NCI-H2196 (cell line): ENCODE data around the gene CAB39L.
"Not testable (repeated sequence)": the region's sequence is repeated elsewhere in the genome, so short reads cannot be mapped to it uniquely, and the experiment has no call there.

Source experiments
- DNase-seq: peaks from one replicate; lab custom pipeline; 2025; ENCODE audit not compliant: unreplicated experiment; lab: John Stamatoyannopoulos, UW

CAB39L gene

GRCh38 chr13:49348751-49349150, 95.1 kb downstream of the CAB39L start:
- no peak for DNase-seq

GRCh38 chr13:49347650-49348385, 96.0 kb downstream of the CAB39L start:
- DNase-seq = no peak

GRCh38 chr13:49346460-49346859, 97.4 kb downstream of the CAB39L start:
- DNase-seq = no peak

DNA sequence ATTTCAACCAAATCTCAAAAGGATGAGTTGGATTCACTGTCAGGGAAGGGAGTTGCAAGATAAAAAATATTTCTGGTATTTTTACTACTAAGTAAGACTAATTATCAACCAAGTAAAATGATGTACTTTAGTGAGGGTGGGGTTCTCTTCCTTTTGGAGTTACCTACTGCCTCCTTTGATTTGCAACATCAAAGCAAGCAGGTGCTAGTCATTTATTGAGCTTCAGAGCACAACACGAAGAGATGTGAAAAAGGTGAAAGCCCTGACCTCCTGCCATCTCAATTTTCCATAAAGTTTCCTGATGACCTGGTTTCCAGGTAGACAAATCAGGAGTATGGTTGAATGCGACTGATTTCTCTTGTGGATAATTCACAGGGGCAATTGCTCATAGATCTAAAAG, 100.1 kb downstream of the CAB39L start:
- DNase-seq = no peak

- no peak for DNase-seq
Observed at GRCh38 chr13:49343255-49343654, 100.6 kb downstream of the CAB39L start.

GRCh38 chr13:49342454-49342853, 101.4 kb downstream of the CAB39L start:
- DNase-seq = no peak

GRCh38 chr13:49341941-49342340, 101.9 kb downstream of the CAB39L start:
- no peak for DNase-seq

DNA sequence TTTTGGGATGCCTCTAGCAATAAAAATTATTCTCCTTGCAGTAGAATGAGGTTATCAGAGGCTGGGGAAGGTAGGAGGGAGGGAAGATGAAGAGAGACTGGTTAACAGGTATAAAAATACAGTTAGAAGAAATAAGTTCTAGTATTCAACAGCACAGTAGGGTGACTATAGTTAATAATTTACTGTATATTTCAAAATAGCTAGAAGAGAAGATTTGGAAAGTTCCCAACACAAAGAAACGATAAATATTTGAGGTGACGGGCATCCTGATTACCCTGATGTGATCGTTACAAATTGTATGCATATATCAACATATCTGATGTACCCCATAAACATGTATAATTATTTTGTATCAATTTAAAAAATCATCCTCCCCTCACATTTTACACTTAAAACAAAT, 102.3 kb downstream of the CAB39L start:
- DNase-seq = no peak

GRCh38 chr13:49340161-49340560, 103.7 kb downstream of the CAB39L start:
- no peak for DNase-seq

DNA sequence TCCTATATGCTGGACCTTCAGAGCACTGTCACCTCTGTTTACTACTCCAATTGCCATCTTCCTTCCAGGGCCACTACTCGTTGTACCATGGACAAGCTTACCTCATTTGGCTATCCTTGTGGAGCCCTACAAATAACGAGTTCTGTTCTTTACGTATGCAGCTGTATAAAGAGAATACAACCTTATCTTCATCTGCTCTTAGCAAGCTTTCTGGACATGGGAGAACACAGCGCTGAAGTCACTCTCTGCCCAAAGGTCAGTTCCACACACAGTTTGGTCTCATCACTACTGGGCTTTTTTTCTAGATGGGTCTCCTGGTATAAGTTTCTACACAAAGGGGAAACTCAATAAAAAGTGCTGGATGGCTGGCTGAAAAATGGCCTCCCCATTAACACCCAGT, 107.2 kb downstream of the CAB39L start:
- DNase-seq = no peak

DNA sequence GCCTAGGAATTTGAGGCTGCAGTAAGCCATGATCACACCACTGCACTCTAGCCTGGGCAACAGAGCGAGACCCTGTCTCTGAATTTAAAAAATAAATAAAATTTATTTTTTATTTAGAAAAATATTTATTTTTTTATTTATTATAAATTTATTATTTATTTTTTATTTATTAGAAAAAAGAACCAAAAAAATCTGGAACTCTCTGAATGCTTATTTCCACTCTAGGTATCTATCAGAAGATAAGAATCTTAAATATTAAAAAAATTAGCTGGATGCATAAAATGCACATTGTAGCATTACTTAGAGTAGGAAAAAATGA, 113.4 kb downstream of the CAB39L start:
- DNase-seq = no peak

DNA sequence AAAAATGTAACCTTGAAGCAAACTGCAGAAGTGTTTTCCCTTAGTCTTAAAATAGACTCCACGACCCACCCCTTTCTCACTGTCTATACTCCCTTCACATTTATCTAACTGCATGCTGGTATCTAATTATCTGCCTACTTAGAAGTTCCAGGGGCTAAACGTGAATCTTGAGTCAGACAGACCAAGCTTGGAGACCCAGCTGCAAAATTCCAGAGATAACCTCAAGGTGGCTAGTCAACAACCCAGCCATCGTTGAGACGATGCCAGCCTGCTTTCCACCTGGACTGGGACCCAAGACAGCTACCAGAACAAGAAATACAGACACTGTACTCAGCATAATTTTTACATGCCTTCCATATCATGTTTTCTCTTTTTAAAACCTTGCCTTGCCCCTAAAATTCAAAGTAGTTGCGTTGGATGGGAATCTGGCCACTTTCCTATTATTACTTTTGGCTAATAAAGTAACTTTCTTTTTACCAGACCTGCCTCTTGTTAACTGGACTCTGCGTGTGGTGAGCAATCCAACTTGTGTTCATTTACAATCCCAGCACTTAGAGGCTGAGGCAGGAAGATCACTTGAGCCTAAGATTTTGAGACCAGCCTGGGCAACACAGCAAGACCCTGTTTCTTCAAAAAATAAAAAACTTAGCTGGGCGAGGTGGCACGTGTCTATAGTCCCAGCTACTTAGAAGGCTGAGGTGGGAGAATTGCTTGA, 113.9 kb downstream of the CAB39L start:
- DNase-seq = no peak

DNA sequence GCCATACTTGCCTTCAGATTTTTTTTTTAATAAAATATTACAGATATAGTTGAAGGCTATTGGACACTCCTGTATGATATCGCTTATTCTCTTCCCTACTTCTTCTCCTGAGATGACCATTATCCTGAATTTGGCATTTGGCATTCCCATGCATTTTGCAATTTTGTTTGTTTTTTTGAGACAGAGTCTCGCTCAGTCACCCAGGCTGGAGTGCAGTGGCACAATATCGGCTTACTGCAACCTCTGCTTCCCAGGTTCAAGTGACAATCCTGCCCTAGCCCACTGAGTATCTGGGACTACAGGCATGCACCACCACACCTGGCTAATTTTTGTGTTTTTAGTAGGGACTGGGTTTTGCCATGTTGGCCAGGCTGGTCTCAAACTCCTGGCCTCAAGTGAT, 116.7 kb downstream of the CAB39L start:
- DNase-seq = not testable (repeated sequence)

DNA sequence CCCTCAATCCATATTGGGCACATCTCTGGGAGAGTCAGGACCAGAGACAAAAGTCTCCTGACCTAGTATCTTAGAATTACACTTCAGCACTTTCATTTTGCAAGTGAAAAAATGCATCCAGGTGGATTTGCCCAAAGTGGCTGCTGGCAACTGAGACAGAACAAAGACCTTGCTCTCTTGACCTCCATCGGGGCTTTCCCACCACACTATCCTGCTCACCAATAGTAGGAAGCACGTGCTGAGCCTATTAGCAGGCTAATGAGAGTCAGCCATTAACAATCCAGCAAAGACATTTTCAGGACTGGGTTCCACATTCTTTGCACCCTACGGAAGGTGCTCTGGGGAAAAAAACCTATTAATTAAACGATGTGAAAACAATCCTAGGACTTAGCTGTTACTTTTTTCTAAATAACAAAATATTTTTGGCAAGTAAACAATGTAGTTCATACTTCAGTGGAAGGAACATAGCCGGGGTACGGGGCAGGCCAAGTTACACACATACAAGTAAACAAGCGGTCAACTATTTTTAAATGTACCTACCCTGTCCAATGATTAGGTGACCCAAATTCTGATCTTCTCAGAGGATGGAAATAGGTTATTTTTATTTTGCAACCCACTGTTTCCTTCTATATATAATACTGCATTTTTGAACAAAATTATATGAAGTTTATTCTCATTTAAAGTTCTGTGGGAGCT, 117.5 kb downstream of the CAB39L start:
- DNase-seq = no peak

DNA sequence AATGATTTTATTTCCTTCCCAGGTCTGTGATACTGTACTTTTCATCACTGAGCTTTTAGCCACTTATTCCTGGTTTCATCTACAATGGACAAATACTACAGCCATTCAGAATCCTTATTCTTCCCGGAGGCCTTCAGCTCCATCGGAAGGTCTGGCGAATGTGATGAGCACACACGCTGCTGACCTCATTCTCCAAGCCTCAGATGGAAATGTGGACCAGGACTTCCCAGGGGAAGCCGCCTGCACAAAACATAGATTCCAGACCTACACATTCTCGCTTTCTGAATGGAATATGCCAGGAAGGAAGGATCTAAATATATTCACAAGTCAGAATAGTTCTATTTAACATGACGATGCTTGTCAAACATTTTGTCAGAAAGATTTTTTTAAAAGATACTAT, 120.5 kb downstream of the CAB39L start:
- no peak for DNase-seq

DNA sequence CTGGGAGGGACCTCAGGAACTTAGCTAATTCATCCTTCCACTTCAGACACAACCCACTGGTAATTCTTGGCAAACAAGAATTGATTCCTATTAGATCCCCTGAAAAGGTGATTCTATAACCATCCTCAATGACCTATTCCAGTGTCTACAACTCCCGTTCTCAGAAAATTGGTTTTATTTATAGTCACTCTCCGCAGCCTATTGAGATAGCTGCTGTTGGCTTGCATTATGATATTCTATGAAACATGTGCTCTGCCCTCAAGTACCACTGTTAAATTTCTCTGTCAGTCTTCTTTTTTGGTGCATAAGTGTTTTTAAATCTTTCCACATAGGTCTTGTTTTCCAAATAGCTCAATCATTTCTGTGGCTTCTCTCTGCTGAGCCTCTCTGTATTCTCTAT, 121.2 kb downstream of the CAB39L start:
- DNase-seq = no peak

DNA sequence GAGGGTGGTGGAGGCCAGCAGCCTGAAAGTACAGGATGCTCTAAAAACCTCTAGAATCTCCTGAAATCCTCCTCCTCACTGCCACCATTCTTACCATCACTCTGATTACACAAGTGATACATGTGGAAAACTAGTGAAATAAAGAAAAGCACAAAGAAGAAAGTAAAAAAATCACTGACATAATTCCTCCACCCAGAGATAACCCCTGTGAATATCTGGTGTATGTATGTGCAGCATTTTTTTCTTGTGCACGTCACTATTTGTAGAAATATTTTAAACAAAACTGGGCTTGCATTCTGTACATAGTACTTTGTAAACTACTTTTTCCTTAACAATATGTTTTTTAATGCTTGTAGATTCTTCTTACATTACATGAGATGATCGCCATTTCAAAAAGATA, 122.9 kb downstream of the CAB39L start:
- no peak for DNase-seq

- DNase-seq = no peak
Observed at GRCh38 chr13:49319951-49320350, 123.9 kb downstream of the CAB39L start.

DNA sequence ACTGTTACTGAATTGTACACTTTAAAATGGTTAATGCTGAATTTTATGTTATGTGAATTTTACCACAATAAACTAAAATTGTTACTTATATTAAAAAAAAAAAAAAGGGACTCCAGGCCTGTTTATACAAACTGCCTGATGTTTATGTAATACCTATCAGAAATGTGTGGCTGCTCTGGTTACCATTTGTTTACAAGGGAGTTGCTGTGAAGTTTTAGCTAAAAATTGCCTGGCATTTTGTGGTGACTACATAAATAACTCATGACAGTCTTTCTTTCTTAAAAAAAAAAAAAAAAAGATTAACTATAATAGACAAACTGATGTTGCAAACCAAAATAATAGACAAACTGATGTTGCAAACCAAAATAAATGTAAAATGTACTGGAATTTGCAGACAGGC, 124.3 kb downstream of the CAB39L start:
- no peak for DNase-seq

GRCh38 chr13:49315756-49316482, 127.9 kb downstream of the CAB39L start:
- DNase-seq = no peak

DNA sequence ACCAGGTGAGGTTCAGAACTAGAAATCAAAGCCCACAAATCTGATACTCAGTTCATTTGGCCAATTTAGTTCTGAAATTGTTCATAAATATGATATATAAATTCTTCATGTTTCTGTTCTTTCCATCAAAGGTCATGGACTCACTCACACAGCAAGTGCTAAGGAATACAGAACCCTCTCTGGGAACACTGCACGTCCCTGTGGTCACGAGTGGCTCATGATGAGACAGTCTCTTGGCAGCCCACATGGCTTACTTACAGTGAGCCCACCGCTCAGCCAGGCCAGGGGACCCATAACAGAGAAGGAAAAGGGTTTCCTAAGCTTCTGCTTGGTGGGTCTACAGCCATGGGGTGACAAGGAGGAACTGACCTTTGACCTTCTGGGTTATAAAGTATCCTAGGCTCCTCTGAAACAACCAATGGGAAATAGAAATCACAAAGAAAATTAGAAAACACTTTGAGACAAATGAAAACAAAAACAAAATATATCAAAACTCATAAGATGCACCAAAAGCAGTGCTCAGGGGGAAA, 128.8 kb downstream of the CAB39L start:
- no peak for DNase-seq
